Activated CD4-positive, alpha-beta T cell treated with anti-CD3 and anti-CD28 coated beads, Interleukin-2, amount 50 U/mL, for 1 hour (primary cell): ENCODE data around the gene FMO2.

ENCODE experiments used
- DNase-seq: peaks from one replicate; pipeline ENCODE4 v3.0.0-alpha.2; 2020

Gene FMO2

DNA sequence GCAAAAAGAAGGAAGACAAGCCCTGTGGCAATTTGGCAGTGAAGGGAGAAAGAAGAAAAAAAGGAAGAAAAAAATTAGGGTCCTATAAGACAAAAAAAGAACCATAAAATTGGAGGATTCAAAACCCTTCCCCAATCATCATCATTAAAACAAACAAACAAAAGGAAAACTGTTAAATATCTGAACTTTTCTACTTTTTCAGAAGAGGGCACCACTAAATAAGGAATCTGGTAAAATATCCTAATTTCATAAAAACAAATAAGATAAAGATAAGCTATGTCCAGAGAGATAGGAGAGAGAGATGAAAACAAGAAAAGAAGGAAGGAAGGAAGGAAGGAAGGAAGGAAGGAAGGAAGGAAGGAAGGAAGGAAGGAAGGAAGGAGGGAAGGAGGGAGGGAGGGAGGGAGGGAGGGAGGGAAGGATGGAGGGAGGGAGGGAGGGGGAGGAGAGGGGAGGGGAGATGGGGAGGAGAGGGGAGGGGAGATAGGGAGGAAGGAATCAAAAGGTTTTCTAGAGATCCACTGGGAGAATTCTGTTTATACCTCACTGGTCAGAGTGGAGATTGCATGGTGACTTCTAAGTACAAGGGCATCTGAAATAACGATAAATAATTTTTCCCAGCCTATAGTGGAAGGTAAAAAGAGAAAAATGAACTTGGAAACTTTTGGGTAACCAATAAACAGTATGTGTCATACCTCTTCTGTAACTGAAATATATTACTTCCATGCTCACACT lies 10.4 kb upstream of the FMO2 start:
- no peak for DNase-seq

- no peak for DNase-seq
Measured at GRCh38 chr1:171177261-171177660, 7.8 kb upstream of the FMO2 start.

GRCh38 chr1:171179318-171180227 lies 5.5 kb upstream of the FMO2 start:
- no peak for DNase-seq

DNA sequence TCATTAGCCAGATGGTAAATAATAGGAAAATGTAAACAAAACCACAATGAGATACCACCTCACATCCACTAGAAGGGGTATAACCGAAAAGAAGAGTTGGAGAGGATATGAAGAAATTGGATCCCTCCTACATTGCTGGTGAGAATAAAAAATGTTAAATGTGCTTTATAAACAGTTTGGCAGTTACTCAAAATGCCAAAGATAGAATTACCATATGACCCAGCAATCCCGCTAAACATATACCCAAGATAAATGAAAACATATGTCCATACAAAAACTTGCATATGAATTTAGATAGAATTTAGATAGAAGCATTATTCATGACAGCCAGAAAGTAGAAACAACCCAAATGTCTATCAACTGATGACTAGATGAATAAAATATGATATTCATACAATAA lies 4.4 kb upstream of the FMO2 start:
- no peak for DNase-seq

- peak; percentile 20 for DNase-seq
Measured at GRCh38 chr1:171188388-171189266, 3.5 kb downstream of the FMO2 start.

DNA sequence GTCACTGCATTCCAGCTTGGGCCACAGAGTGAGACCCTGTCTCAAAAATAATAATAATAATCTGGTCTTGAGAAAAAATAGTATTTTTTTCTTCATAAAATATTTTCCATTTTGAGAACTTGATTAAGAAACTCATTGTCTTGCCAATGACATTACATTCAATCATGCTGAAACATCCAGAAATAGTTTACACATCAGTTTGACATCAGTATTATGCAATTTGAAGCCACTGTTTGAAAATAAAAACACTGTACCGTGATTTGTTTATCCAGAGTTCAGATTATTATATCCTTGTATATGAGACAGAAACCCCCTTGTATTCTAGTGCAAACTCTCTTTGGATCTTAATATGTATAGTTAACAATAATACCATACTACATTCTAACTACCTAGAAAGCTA lies 6.9 kb downstream of the FMO2 start:
- no peak for DNase-seq

DNA sequence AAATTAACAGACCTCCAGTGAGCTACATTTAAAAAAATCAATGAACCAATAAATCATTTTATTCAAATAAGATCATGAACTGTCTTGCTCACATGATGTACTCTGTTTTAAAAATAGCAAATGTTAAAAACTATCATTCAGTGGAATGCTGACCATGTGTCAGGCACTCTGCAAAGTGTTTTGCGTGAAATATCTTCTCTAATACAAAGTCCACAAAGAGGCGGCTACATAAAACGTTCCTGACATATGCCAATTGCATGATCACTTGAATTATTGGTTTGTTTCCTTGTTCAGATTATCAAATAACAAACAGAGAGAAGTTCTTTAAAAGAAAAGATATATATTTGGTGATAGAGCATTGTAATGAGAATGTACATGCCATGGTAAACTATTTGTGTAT lies 10.7 kb downstream of the FMO2 start:
- DNase-seq: no peak

GRCh38 chr1:171196351-171196750 lies 11.3 kb downstream of the FMO2 start:
- DNase-seq: no peak

DNA sequence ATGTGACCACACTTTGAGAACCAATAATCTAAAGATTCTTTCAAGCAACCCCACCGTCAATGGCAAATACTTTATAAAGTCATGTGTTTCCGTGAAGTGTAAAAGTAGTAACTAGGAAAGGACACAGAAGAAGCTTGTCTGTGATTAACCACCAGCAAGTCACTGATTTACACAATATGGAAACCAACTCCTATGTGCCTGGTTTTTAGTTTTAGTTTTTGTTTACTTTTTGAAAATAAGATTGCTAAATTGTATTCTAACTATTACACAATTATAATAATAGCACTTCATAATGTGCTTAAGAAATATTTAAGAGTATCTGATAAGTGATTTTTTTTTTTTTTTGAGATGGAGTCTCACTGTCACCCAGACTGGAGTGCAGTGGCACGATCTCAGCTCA lies 13.0 kb downstream of the FMO2 start:
- no peak for DNase-seq

DNA sequence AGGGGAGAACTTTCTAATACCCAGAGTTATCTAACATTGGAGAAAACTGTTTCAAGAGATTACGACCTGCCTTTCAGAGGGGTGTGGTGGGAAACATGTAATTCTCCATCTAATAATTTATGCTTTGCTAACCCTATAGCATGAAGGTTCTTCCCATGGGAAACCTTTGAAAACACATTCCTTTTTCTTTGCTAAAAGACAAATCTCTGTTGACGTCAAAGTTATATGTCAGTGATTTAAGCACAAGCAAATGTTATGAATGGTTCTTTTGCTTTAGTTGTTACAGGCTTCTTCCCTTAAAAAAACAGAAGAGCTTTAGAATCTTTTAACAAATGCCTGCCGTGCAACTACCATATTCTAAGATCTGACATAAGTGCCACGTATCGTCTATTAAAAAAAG lies 19.2 kb downstream of the FMO2 start:
- no peak for DNase-seq

DNA sequence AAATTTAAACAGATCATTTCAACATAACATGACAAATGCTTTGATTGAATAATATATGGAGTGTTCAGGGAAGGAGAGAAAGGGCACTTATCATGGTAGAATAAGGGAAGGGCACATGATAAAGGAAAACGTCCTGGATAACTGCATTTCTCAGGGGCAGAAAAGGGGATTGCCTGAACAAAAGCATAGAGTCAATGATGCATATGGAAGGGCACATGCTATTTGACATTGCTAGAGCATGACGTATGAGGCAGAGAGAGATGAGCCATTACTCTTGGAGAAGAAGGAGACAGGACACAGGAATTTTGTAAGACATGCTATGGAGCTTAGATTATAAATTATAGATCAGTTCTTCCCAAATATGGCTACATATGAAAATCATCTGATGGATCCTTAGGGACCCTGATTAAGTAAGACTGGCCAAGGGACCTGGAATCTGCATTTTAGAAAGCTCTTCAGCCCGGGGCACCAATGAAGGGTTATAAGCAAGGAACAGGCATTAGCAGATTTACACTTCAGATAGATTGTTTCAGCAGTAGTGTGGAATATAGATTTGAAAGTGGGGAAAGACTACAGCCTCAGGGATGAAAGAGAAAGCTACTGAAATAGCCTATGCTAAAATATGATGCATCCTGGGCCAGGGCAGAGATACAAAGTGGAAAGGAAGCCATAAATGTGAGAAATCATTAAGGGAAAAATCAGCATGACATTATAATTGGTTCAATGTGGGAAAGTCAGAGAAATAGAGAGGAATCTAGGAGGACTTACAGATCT lies 21.3 kb downstream of the FMO2 start:
- no peak for DNase-seq

- no peak for DNase-seq
Measured at GRCh38 chr1:171206978-171207355, 21.9 kb downstream of the FMO2 start.

GRCh38 chr1:171207377-171207776 lies 22.3 kb downstream of the FMO2 start:
- no peak for DNase-seq

DNA sequence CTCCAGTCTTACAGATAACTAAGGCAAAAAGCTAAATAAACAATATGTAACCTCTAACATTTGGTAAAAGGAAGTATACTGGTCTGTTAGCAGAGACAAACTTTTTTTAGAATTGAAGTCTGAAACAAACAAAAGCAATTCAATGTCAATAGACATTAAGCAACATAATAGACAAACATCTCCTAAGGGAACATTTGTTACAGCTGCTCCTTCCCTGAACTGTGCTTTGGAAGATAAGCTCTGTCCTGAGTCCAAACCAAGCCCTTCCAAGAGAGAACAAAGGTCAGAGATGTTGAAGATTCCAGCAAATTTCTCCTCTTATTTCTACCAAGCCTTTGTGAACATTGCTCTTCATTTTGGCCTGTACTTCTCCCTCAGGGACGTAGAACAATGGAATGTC lies 25.3 kb downstream of the FMO2 start:
- no peak for DNase-seq

- DNase-seq: no peak
Measured at GRCh38 chr1:171212607-171213351, 27.7 kb downstream of the FMO2 start.

DNA sequence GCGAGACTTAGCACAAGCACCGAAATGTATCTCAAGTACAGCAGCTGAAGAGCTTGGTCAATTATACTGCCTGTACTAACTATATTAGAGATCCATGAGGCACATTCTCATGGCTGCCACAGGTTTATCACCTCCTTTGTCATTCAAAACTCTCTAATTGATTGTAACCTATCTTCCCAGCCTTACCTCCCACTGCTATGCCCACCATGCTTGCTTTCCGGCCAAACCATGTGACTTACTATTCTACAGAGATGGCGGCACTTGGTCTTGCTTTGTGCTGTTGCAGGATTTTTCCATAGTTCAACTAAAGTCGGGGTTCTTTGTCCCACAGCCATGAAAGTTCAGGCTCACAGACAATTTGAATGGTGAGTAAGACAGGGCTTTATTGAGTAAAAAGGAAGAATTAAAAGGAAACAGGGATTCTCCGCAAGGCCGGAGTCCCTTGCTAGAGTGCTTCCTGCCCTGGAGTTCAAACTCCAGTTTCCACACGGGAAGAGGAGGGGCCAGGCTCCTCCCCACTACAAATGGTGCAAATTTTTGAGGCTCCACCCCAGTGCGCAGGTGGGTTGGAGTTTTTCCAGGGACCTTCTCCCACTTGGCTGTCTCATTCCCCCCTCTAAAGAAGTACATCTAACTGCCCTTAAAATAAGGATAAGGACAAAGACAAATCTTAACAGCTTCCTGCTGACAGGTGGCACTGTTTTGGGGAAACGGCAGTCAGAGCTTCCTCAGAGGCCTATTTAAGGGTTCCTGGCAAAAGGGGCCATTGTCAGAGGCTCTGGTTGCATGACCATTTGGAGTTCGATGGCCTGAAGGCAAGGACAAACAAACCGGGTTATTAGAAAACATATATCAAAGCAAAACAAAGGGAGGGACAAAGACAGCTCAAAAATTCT lies 28.7 kb downstream of the FMO2 start:
- no peak for DNase-seq

DNA sequence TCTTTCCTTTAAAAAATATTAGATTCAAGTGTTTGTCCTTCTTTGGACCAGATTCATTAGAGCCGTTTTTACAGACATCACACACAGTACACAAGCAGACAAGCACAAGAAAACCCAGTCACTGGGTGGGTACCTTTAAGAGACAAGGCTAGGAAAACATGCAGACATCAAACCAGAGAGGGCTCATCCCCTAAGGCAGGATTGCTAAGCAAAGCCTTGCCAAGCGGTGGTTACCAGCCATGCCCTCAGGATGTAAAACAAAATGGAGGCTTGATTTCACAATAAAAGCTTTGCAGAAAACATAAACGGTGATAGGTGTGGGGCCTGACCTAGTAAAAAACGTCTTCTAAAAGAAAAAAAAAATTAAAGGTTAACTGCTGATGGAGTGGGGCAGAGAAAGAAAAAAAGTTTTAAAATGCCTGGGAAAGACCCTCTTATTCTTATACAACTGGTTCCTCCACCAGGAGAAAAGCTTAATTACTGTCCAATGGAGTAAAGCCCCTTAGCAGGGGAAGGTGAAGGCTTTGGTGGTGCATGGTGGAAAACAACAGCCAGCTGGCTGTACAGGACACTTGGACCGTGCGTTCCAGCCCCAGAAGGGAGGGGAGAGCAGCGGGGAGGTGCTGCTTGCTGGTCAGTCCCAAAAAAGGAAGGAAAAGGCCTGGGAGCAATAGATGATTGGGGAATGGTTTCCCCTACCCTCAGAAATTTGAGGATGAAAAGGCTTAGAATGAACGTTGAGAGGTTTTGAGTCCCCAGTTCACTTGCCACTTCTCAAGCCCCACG lies 32.8 kb downstream of the FMO2 start:
- no peak for DNase-seq

GRCh38 chr1:171218661-171219060 lies 33.6 kb downstream of the FMO2 start:
- no peak for DNase-seq

DNA sequence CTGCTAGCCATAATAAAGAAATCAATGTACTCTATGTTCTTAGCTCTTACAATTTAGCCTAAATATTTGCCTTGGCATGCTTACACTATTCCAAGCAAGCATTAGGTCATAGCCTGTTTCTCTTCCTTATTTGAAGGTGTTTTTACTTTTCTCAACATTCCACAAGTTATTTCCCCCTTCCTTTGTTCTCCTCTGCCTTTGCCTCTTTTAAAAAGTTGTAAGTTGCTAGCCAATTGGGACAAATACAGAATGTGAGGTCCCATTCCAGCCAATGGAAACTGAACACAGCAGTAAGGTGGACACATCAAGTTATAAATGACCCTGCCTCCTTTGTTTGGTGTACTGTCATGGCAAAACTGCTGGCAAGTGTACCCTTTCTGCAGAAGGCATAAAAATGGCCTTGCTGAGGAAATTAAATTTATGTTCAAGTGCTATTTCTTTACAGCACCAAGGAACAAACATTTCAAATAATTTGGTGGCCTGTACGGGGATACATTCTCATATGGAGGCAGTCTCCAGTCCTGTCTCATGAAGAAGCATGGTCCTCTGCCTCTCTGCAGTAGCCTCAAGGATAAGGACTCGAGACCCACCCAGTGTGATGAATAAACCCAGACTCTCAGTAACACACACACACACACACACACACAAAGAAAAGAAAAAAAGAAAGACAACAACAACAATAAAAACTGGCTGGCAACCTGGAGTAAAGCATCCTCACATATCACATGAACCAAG lies 34.4 kb downstream of the FMO2 start:
- no peak for DNase-seq
